ENCODE data around the gene TRIP13. TPM values are rescaled to one million over a fixed set of nuclear protein-coding genes. Genes with fewer than 3 reads are reported as not detected.
"Not testable (repeated sequence)": the region's sequence is repeated elsewhere in the genome, so short reads cannot be mapped to it uniquely, and the experiment has no call there.

The TRIP13 gene
- total and polyA plus RNA-seq, 12 donors: 0.30 to 5.0 (median 0.78) TPM

DNA sequence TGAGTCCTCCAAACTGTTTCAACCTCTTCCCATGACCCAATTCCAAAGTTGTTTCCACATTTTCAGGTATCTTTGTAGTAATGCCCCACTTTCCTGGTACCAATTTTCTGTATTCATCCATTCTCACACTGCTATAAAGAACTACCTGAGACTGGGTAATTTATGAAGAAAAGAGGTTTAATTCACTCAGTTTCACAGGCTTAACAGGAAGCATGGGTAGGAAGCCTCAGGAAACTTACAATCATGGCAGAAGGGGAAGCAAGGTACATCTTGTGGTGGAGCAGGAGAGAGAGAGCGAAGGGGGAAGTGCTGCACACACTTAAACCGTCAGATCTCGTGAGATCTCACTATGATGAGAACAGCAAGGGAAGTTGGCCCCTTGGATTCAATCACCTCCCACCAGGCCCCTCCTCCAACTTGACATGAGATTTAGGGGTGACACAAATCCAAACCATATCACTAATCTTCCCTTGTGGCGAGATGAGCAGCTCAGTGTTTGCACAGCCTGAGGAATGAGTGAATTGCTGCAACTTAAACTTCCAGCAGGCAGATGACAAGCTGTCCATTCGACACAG, 42.9 kb downstream of the TRIP13 start:
- no peaks in the 10 kb centered on the region for H3K4me1 ChIP-seq (replicated peaks in 1 of 2)
- no peaks in the 10 kb centered on the region for H3K27me3 ChIP-seq
- H3K27ac ChIP-seq: no peak overlapping the region
- WGBS, 4 donors: 54 to 75% (median 68%) methylated on average over 4 to 5 of the region's 5 CpGs
- no peaks in the 10 kb centered on the region for H3K36me3 ChIP-seq (replicated peaks in 1 of 2)
- no peaks in the 10 kb centered on the region for H3K9me3 ChIP-seq (replicated peaks in 1 of 3)
- no peak overlapping the region for H3K4me3 ChIP-seq
- DNase-seq: peak in 1 of 7 donors; percentile 3
- intact Hi-C loops (cut with DNase I): no loop called here
- TF ChIP-seq, protein P1, sequence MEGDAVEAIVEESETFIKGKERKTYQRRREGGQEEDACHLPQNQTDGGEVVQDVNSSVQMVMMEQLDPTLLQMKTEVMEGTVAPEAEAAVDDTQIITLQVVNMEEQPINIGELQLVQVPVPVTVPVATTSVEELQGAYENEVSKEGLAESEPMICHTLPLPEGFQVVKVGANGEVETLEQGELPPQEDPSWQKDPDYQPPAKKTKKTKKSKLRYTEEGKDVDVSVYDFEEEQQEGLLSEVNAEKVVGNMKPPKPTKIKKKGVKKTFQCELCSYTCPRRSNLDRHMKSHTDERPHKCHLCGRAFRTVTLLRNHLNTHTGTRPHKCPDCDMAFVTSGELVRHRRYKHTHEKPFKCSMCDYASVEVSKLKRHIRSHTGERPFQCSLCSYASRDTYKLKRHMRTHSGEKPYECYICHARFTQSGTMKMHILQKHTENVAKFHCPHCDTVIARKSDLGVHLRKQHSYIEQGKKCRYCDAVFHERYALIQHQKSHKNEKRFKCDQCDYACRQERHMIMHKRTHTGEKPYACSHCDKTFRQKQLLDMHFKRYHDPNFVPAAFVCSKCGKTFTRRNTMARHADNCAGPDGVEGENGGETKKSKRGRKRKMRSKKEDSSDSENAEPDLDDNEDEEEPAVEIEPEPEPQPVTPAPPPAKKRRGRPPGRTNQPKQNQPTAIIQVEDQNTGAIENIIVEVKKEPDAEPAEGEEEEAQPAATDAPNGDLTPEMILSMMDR (IDR thresholded peaks at IDR 0.05): no peak
- TF ChIP-seq POLR2A (IDR thresholded peaks at IDR 0.05): no peak

DNA sequence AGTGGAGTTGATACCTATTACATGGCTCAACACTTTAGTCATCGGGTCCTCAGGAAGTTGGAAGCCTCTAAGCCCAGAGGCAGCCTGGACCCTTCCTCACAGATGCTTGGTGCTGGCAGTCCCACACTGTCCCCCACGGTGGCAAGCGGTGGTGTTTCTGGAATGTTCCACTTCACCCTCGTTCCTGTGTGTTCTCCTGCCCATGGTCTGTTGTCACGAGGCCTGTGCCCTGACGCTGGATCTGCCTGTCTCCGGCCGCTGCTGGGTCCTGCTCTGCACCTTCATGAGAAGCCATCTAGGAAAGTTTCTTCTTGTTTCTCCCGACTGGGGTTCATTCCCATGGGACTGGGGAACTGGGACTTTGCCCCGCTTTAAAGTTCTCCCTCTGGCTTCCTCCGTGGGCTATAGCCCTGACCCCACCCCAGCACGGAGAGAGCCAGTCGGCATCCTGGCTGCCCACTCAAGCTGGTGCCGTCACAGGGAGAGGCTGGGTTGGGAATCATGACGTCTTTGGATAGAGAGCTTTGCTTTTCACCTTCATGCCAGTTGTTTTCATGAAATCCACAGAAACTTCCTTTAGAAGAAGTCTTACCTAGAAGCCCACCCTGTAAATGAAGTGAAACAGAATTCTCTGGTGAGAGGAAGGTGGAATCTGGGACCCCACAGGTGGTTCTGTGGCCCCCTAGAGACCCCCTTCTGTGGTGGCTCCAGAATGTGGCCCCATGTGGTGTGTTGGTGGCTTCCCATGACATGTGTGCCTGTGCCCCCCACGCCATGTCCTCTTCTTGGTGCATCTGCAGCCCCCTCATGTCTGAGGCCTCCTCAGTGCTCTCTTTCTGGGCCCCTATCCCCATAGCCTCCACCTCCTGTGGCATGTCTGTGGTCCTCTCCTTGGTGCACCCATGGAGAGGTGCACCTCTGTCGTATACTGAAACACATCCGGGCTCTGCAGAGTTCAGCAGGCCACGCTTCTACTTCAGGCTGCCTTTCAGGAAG, 43.8 kb downstream of the TRIP13 start:
- H3K36me3 ChIP-seq (replicated peaks in 1 of 2): no peaks in the 10 kb centered on the region
- H3K4me1 ChIP-seq (replicated peaks in 1 of 2): no peaks in the 10 kb centered on the region
- intact Hi-C loops (cut with DNase I): no loop called here
- no peaks in the 10 kb centered on the region for H3K27me3 ChIP-seq
- TF ChIP-seq, protein P1 (IDR thresholded peaks at IDR 0.05): no peak
- no peak for TF ChIP-seq POLR2A (IDR thresholded peaks at IDR 0.05)
- H3K27ac ChIP-seq: no peak overlapping the region
- H3K4me3 ChIP-seq: no peak overlapping the region
- DNase-seq: peak in 2 of 7 donors; percentile 5 to 39
- no peaks in the 10 kb centered on the region for H3K9me3 ChIP-seq (replicated peaks in 1 of 3)
- 75 to 88% (median 78%) methylated on average over 18 to 19 of the region's 19 CpGs for WGBS, 4 donors

DNA sequence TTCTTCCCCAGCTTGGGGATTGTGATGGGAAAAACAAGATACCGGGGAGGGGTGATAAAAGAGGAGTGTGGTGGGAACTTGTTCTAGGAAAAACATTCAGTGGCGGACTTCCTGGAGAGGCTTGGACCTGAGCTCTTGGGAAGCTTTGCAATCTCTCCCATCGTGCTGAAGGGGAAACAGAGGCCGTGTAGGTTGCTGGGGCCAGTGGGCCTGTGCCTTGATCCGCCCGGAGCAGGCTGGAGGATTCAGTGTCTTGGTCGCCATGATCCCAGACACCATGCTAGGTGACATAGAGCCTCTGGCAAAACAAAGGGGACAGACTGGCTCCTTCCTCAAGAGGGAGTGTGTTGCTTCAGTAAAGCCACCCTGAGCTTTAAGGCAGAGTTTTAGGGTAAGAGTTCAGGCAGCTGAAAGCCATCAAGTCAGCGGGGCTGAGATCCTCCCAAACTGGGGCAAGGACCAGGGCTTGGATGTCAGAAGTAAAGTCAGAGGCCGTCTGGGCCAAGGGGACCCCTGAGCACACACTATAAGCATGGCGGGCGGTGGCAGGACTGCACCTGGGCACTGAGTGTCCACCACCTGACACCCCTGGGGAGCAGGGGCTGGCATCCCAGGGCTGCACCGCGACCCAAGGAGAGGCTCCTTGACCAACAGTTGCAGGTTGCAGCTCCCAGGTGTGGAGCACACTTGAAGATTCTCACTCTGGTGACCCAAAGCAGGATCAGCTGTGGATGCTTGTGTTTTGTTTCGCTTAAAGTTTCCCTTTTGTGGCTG, 44.7 kb downstream of the TRIP13 start:
- intact Hi-C loops (cut with DNase I): no loop called here
- DNase-seq: peak in 2 of 7 donors; percentile 8 to 25
- Histone ChIP-seq H3K36me3 (replicated peaks in 1 of 2) (no peaks in the 10 kb centered on the region), H3K4me3 (no peak overlapping the region), H3K4me1 (replicated peaks in 1 of 2) (no peaks in the 10 kb centered on the region), H3K27me3 (no peaks in the 10 kb centered on the region), H3K27ac (no peak overlapping the region), H3K9me3 (replicated peaks in 1 of 3) (no peaks in the 10 kb centered on the region)
- WGBS, 4 donors: 68 to 82% (median 77%) methylated on average over 9 to 14 of the region's 14 CpGs
- TF ChIP-seq POLR2A (IDR thresholded peaks at IDR 0.05): no peak
- TF ChIP-seq, protein P1 (IDR thresholded peaks at IDR 0.05): no peak

DNA sequence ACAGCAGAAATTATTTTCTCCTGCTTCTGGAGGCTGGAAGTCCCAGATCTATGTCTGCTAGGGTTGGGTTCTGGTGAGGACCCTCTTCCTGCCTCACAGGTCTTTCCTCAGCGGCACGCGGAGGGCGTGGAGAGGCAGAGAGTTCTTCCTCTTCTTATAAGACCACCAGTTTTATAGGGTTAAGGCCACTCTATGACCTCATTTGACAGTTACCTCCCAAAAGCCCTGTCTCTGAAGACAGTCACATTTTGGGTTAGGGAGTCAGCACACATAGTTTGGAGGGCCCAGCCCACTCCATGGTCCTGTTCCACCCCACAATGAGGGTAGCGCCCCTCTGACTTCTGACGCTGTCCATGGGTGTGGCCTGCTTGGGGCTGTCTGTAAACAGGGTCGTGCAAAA, 46.7 kb downstream of the TRIP13 start:
- 82 to 87% (median 85%) methylated on average over 7 of the region's 7 CpGs for WGBS, 4 donors
- Histone ChIP-seq H3K9me3 (replicated peaks in 1 of 3) (no peaks in the 10 kb centered on the region), H3K4me1 (replicated peaks in 1 of 2) (no peaks in the 10 kb centered on the region), H3K4me3 (no peak overlapping the region), H3K36me3 (replicated peaks in 1 of 2) (no peaks in the 10 kb centered on the region), H3K27ac (no peak overlapping the region), H3K27me3 (no peaks in the 10 kb centered on the region)
- TF ChIP-seq POLR2A (IDR thresholded peaks at IDR 0.05): no peak
- TF ChIP-seq, protein P1 (IDR thresholded peaks at IDR 0.05): no peak
- intact Hi-C loops (cut with DNase I): no loop called here
- peak in 1 of 7 donors; percentile 5 for DNase-seq

DNA sequence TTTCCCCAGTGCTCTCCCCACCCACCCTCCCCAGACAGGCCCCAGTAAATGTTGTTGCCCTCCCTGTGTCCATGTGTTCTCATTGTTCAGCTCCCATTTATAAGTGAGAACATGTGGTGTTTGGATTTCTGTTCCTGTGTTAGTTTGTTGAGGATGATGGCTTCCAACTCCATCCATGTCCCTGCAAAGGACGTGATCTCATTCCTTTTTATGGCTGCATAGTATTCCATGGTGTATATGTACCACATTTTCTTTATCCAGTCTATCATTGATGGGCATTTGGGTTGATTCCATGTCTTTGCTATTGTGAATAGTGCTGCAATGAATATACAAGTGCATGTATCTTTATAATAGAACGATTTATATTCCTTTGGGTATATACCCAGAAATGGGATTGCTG, 48.1 kb downstream of the TRIP13 start:
- intact Hi-C loops (cut with DNase I); H3K9me3 ChIP-seq (replicated peaks in 1 of 3); H3K4me3 ChIP-seq; DNase-seq; H3K27me3 ChIP-seq; H3K4me1 ChIP-seq (replicated peaks in 1 of 2); H3K27ac ChIP-seq; H3K36me3 ChIP-seq (replicated peaks in 1 of 2): not testable (repeated sequence)
- 63 to 79% (median 73%) methylated on average over 2 of the region's 2 CpGs for WGBS, 4 donors
